H9 (cell line): Measurements from ENCODE around the gene MYOD1. TPM values are rescaled to one million over a fixed set of nuclear protein-coding genes. Genes with fewer than 3 reads are reported as not detected.

Source experiments
- DNase-seq: peaks from one replicate; pipeline ENCODE4 v3.0.0-alpha.2; 2017
- H2AFZ ChIP-seq: one replicate; pipeline ENCODE4 v1.6.1; 2013; ENCODE audit warnings: mild to moderate bottlenecking, low read length, control low read depth, moderate library complexity
- H2AK5ac ChIP-seq: 2 replicates; pipeline ENCODE4 v1.6.1; 2013; ENCODE audit warnings: low read length, control low read depth, mixed read lengths; ENCODE audit not compliant: insufficient read length
- H2BK120ac ChIP-seq: one replicate; pipeline ENCODE4 v1.6.1; 2013; ENCODE audit warnings: low read depth, mild to moderate bottlenecking, low read length, control low read depth, inconsistent platforms; ENCODE audit not compliant: poor library complexity, severe bottlenecking
- H2BK12ac ChIP-seq: 2 replicates; pipeline ENCODE4 v1.6.1; 2013; ENCODE audit warnings: low read length, control low read depth, mixed read lengths, low read depth; ENCODE audit not compliant: insufficient read length
- H2BK15ac ChIP-seq: 2 replicates; pipeline ENCODE4 v1.6.1; 2013; ENCODE audit warnings: low read depth, low read length, control low read depth
- H2BK20ac ChIP-seq: one replicate; pipeline ENCODE4 v1.6.1; 2013; ENCODE audit warnings: low read depth, mild to moderate bottlenecking, low read length, control low read depth, inconsistent platforms; ENCODE audit not compliant: poor library complexity, severe bottlenecking
- H2BK5ac ChIP-seq: 2 replicates; pipeline ENCODE4 v1.6.1; 2013; ENCODE audit warnings: low read length, control low read depth, mixed read lengths; ENCODE audit not compliant: insufficient read length
- H3K14ac ChIP-seq: 2 replicates; pipeline ENCODE4 v1.6.1; 2013; ENCODE audit warnings: low read length, control low read depth; ENCODE audit not compliant: insufficient read depth
- H3K18ac ChIP-seq: 2 replicates; pipeline ENCODE4 v1.6.1; 2013; ENCODE audit warnings: low read depth, mild to moderate bottlenecking, mixed read lengths, low read length, control low read depth; ENCODE audit not compliant: insufficient read length
- H3K23ac ChIP-seq: 2 replicates; pipeline ENCODE4 v1.6.1; 2013; ENCODE audit warnings: low read length, control low read depth, mixed read lengths, low read depth; ENCODE audit not compliant: insufficient read length
- H3K23me2 ChIP-seq: 2 replicates; pipeline ENCODE4 v1.6.1; 2013; ENCODE audit warnings: low read depth, mild to moderate bottlenecking, mixed read lengths, low read length, control low read depth; ENCODE audit not compliant: insufficient read length, poor library complexity, severe bottlenecking
- H3K27ac ChIP-seq: 2 replicates; pipeline ENCODE4 v1.5.1; 2013; ENCODE audit warnings: low read length, control low read depth, mixed read lengths, low read depth; ENCODE audit not compliant: insufficient read length
- H3K27me3 ChIP-seq: 2 replicates; pipeline ENCODE4 v1.6.1; 2013; ENCODE audit warnings: low read length, control low read depth, inconsistent platforms; ENCODE audit not compliant: insufficient read depth
- H3K4ac ChIP-seq: 2 replicates; pipeline ENCODE4 v1.6.1; 2013; ENCODE audit warnings: low read depth, mild to moderate bottlenecking, control low read depth, inconsistent platforms, low read length, moderate library complexity
- H3K4me1 ChIP-seq: 2 replicates; pipeline ENCODE4 v1.6.1; 2013; ENCODE audit warnings: low read length, control low read depth, inconsistent platforms; ENCODE audit not compliant: insufficient read depth
- H3K4me2 ChIP-seq: 2 replicates; pipeline ENCODE4 v1.6.1; 2013; ENCODE audit warnings: low read length, control low read depth, mixed read lengths; ENCODE audit not compliant: insufficient read length, insufficient read depth
- H3K56ac ChIP-seq: 2 replicates; pipeline ENCODE4 v1.6.1; 2013; ENCODE audit warnings: low read depth, mild to moderate bottlenecking, mixed read lengths, low read length, control low read depth; ENCODE audit not compliant: insufficient read length
- H3K79me1 ChIP-seq: 2 replicates; pipeline ENCODE4 v1.6.1; 2013; ENCODE audit warnings: low read depth, mild to moderate bottlenecking, moderate library complexity, low read length, control low read depth, inconsistent platforms; ENCODE audit not compliant: insufficient read depth, poor library complexity, severe bottlenecking
- H3K79me2 ChIP-seq: 2 replicates; pipeline ENCODE4 v1.6.1; 2013; ENCODE audit warnings: low read length, control low read depth, inconsistent platforms; ENCODE audit not compliant: insufficient read depth
- H3K9ac ChIP-seq: 2 replicates; pipeline ENCODE4 v1.6.1; 2013; ENCODE audit warnings: low read length, control low read depth, mixed read lengths; ENCODE audit not compliant: insufficient read length; ENCODE audit errors: extremely low read depth
- H3K9me3 ChIP-seq: one replicate; pipeline ENCODE4 v1.6.1; 2013; ENCODE audit warnings: low read depth, low read length, inconsistent platforms; ENCODE audit not compliant: control insufficient read depth
- H3T11ph ChIP-seq: one replicate; pipeline ENCODE4 v1.6.1; 2013; ENCODE audit warnings: mild to moderate bottlenecking, low read length, control low read depth, inconsistent platforms
- H4K20me1 ChIP-seq: one replicate; pipeline ENCODE4 v1.6.1; 2013; ENCODE audit not compliant: control insufficient read depth, insufficient read length, insufficient read depth
- H4K5ac ChIP-seq: 2 replicates; pipeline ENCODE4 v1.6.1; 2013; ENCODE audit warnings: low read depth, mild to moderate bottlenecking, mixed read lengths, low read length, control low read depth; ENCODE audit not compliant: insufficient read length
- H4K8ac ChIP-seq: replicated peaks from 2 replicates; pipeline ENCODE4 v1.6.1; 2013; ENCODE audit warnings: low read length, control low read depth, mixed read lengths, low read depth; ENCODE audit not compliant: insufficient read length
- H4K91ac ChIP-seq: 2 replicates; pipeline ENCODE4 v1.6.1; 2013; ENCODE audit warnings: low read depth, mild to moderate bottlenecking, moderate library complexity, mixed read lengths, low read length, control low read depth; ENCODE audit not compliant: insufficient read length
- H3K27ac Mint-ChIP-seq, 3 experiments: 2 replicates in 2 of 3; 3 replicates in 1 of 3; pipeline ENCODE4 v1.8.0; 2020 to 2021; ENCODE audit warnings: mixed read lengths in 3 of 3, mild to moderate bottlenecking in 1 of 3, moderate library complexity in 1 of 3
- H3K27me3 Mint-ChIP-seq: 2 replicates; pipeline ENCODE4 v1.8.0; 2021; ENCODE audit warnings: low read depth, mild to moderate bottlenecking, moderate library complexity, mixed read lengths
- H3K36me3 Mint-ChIP-seq, 3 experiments: 2 replicates in 2 of 3; 3 replicates in 1 of 3; pipeline ENCODE4 v1.8.0; 2020 to 2021; ENCODE audit warnings: low read depth in 3 of 3, mixed read lengths in 3 of 3; ENCODE audit not compliant: insufficient read depth in 1 of 3
- H3K4me1 Mint-ChIP-seq, 2 experiments: 2 replicates each; pipeline ENCODE4 v1.8.0; 2020; ENCODE audit warnings: mixed read lengths in 2 of 2
- H3K4me3 Mint-ChIP-seq, 2 experiments: 2 replicates in 1 of 2; 3 replicates in 1 of 2; pipeline ENCODE4 v1.8.0; 2020 to 2021; ENCODE audit warnings: mild to moderate bottlenecking in 2 of 2, mixed read lengths in 2 of 2, moderate library complexity in 1 of 2
- H3K9me3 Mint-ChIP-seq, 2 experiments: 2 replicates in 1 of 2; 3 replicates in 1 of 2; pipeline ENCODE4 v1.8.0; 2020; ENCODE audit warnings: mild to moderate bottlenecking in 2 of 2, mixed read lengths in 2 of 2, moderate library complexity in 1 of 2
- CTCF ChIP-seq: fragments of 200-600 bp; sonication (generic); conservative IDR thresholded peaks from 3 replicates; pipeline ENCODE4 v1.8.0; 2021; ENCODE audit warnings: antibody characterized with exemption, mild to moderate bottlenecking
- WGBS: extraction: QIAGEN DNeasy Blood & Tissue Kit; methylation state at CpG from one replicate; pipeline ENCODE4 v1.1.7; 2013; ENCODE audit warnings: missing lambda C conversion rate, low lambda C conversion rate, mixed read lengths; ENCODE audit not compliant: insufficient read length; ENCODE audit errors: extremely low coverage; 5-methylcytosine and 5-hydroxymethylcytosine counted together
- total RNA-seq: library from RNA; stranded (reverse); gene quantifications from 2 replicates; pipeline ENCODE4 v1.2.1, GENCODE V29; 2021

The MYOD1 gene
- total RNA-seq, 1 experiment from 2014 or later = not detected

- no peak overlapping the region for H3K18ac ChIP-seq
- H2BK12ac ChIP-seq = no peak overlapping the region
- Mint-ChIP-seq H3K27me3 (peaks cover 36% of the 10 kb centered on the region), H3K4me3 (peak overlapping the region; percentile 52 to 71), H3K9me3 (peaks cover 2 to 7% of the 10 kb centered on the region in 2 experiments; a peak in 4 of 5 replicates), H3K4me1 (peaks cover 2 to 25% of the 10 kb centered on the region in 2 experiments; a peak in 3 of 4 replicates), H3K27ac (no peak overlapping the region), H3K36me3 (peaks cover 0 to 2% (median 0%) of the 10 kb centered on the region in 3 experiments; a peak in 1 of 7 replicates)
- no peak overlapping the region for H3K14ac ChIP-seq
- peak; percentile 80 for DNase-seq
- no peak overlapping the region for H2AFZ ChIP-seq
- H2BK15ac ChIP-seq = no peak overlapping the region
- H4K8ac ChIP-seq = no peak overlapping the region
- H3T11ph ChIP-seq = no peak overlapping the region
- no peak overlapping the region for H2BK120ac ChIP-seq
- H3K79me2 ChIP-seq = no peaks in the 10 kb centered on the region
- H4K20me1 ChIP-seq = no peaks in the 10 kb centered on the region
- peaks cover 31% of the 10 kb centered on the region for H3K27me3 ChIP-seq
- H3K79me1 ChIP-seq = no peaks in the 10 kb centered on the region
- H3K9ac ChIP-seq = no peak overlapping the region
- no peak for TF ChIP-seq CTCF
- H3K27ac ChIP-seq = no peak overlapping the region
- H3K4me2 ChIP-seq = peak overlapping the region; percentile 37
- H3K9me3 ChIP-seq = no peaks in the 10 kb centered on the region
- no peak overlapping the region for H2BK5ac ChIP-seq
- no CpG with 5 or more reads among the region's 73 CpGs for WGBS
- no peaks in the 10 kb centered on the region for H3K4me1 ChIP-seq
- no peak overlapping the region for H3K56ac ChIP-seq
- no peak overlapping the region for H3K4ac ChIP-seq
- H2BK20ac ChIP-seq = no peak overlapping the region
- peaks cover 5% of the 10 kb centered on the region for H3K23me2 ChIP-seq
- H4K91ac ChIP-seq = no peak overlapping the region
- no peak overlapping the region for H4K5ac ChIP-seq
- H3K23ac ChIP-seq = no peak overlapping the region
- H2AK5ac ChIP-seq = no peak overlapping the region
These were observed 15.8 kb downstream of the MYOD1 start for GRCh38 chr11:17734986-17735817.
